Testis (tissue), 2 donors: ENCODE measurements around the gene ZNF423.

Experiments used
- CTCF ChIP-seq, 3 experiments: fragments of 450-650 bp in 2 of 3; fragments of 200-600 bp in 1 of 3; sonication (generic) in 1 of 3; IDR thresholded peaks; one replicate each; pipeline ENCODE4 v1.5.1; 2016 to 2019; ENCODE audit warnings: antibody characterized with exemption in 3 of 3, mild to moderate bottlenecking in 2 of 3, moderate library complexity in 1 of 3
- POLR2A ChIP-seq: fragments of 450-650 bp; IDR thresholded peaks from one replicate; pipeline ENCODE4 v1.6.1; 2017; ENCODE audit warnings: antibody characterized with exemption, mild to moderate bottlenecking, moderate library complexity

GRCh38 chr16:49460786-49461470, 395.0 kb downstream of the ZNF423 start:
- TF ChIP-seq CTCF (IDR thresholded peaks at IDR 0.05): no peak
- no peak for TF ChIP-seq POLR2A
